ENCODE data around the gene KLHL25.
"Not testable (repeated sequence)": the region's sequence is repeated elsewhere in the genome, so short reads cannot be mapped to it uniquely, and the experiment has no call there.

Gene KLHL25

DNA sequence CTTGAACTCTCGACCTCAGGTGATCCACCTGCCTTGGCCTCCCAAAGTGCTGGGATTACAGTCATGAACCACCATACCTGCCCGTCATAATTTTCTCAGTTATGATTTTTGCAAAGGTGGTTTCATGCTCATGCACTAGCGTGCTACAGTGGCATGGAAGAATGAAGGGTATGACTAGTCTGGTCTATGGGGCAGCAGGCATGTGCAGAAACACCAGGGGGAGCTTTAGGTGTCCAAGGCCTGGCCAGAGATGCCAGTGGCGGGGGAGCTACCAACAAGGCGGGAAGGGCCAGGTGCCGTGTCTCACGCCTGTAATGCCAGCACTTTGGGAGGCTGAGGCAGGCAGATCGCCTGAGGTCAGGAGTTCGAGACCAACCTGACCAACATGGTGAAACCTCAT, 7.9 kb upstream of the KLHL25 start:
- not testable (repeated sequence) for DNase-seq

DNA sequence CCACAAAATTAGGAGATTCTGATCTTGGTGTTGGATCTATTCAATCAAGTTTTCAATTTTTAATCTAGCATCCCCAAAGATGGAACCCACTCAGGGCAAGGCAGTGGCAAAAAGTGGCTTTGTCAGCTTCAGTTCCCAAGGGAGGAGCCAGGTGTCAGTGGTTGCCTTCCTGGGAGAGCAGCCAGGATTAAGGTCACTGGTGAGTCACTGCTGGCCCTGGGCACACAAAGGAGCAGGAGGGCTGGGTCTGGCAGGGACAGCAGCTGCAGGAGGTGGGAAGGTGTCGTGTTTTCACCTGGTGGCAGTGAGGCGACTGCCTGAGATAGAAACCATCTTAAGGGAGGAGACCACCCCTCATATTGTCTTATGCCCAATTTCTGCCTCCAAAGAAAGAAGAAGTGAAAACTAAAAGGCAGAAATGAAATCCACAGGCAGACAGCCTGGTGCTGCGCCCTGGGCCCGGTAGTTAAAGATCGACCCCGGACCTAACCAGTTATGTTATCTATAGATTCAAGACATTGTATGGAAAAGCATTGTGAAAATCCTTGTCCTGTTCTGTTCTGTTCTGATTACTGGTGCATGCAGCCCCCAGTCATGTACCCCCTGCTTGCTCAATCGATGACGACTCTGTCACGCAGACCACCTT, 5.9 kb upstream of the KLHL25 start:
- no peak for DNase-seq

GRCh38 chr15:85796371-85796770, 1.6 kb upstream of the KLHL25 start:
- DNase-seq = not testable (repeated sequence)

DNA sequence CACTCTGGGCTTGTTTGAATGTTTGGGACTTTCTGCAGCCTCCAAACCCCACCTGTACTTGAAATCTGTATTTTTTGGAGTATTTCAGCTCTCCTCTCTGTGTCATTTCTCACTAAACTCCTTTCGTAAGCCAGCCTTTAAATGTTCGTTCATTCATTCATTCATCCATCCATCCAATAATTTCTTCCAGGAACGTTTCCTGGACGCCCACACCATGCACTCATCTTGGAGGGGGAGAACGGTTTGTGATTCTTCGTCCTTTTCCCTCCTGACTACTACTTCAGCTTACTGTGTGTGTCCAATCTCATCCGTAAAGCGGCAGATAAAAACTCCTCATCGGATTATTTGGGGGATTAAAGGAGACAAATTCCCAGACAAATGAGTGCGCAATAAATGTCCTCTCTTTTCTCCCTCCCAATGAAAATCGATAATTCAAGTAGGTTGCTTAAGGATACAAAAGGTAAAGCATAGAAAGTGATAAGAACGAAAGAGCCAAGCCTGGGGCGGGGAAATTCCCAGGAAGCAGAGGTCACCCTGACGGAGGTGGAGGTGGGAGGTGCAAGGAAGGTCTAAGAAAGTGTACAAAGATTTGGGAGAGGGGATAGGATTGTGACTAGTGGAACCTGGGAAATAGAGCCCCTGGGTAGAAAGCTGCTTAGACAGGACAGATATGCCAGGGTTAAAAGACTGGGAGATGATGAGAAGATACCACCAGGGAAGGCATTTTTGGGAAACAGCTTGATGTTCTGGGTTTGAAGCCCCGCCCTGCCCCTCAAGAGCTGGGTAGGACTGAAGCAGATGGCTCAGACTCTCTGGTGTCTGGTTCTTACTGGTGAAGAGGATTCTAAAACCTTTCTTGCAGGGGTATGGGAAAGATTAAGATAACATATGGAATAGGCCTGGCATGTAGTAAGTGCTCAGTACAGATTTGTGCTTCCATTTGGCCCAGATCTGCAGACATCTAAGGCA, 896 bp upstream of the KLHL25 start:
- no peak for DNase-seq

DNA sequence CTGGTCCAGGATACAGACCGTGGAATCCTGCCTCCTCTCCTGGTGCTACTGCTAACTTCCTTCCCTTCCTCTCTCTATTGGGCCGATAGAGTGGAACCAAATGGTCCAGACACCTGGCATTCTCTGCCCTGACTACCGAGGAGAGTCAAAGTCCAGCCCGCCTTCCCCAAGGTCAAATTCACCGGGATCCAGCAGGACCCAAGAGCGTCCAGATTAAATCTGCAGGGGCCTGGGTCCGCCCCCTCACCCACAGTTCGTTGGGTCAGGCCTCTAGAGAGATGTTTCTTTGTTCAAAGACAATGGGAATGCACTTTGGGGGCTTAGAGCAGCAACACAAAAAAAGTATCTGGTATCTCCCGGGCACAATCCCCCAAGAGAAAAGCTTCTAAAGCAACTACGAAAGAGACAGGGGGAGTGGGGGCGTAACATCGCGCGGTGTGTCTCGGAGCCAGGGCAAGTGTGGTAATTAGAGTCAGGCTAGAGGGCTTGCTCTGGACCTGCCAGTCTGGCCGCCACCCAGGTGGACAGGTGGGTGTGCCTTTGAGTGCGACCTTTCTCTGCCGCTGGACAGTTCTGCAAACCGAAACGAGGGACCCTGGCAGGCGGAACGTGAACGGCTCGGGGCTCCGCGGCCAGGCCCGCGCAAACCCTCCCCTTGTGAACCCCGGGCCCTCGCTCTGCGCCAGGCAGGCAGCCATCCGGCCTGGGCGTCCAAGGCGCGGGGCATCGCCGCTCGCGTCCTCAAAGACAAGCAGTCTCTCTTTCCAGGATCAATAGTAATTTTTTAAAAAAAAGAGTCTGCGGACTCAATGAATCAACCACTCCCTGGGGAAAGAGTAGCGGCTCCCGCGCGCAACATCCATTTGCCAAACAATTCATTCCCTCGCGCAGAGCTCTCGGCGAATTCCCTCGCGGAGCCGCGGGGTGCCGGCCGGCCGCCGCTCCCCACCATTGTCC, 806 bp downstream of the KLHL25 start:
- peak in 2 of 3 donors; percentile 22 to 51 for DNase-seq

GRCh38 chr15:85792912-85793590, 1.7 kb downstream of the KLHL25 start:
- DNase-seq = no peak

- no peak for DNase-seq
Measured at GRCh38 chr15:85792102-85792731, 2.5 kb downstream of the KLHL25 start.

- DNase-seq = no peak
Measured at GRCh38 chr15:85789496-85789875, 5.2 kb downstream of the KLHL25 start.

DNA sequence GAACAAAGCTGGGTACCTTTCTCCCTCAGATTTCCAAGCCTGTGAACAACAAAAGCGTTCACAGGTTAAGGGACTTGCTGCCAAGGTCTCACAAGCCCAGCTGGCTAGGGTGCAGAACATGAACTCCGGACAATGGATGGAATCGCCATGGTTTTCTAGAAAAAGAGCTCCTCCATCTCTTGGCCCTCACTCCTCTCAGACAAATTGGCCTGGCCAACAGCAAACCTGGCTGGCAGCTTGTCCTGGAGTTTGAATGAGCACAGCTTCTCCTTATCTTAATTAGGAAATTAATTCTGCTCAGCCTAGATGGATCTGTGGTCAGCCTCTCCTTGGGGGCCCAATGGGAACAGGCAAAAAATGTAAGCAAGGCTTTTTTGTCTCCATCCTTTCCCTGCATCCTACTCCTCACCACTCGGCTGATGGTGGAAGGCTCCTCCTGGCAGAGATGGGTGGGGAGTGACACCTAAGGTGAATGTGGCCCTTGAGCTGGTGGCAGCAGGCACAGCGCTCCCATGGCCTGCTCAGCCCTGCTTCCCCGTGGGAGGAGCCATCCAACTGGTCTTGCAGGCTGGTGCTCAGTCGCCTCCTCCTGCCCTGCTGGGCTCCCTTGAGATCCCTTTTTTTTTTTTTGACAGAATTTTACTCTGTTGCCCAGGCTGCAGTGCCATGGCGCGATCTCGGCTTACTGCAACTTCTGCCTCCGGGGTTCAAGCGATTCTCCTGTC, 5.8 kb downstream of the KLHL25 start:
- no peak for DNase-seq

- DNase-seq = no peak
Measured at GRCh38 chr15:85786781-85787114, 8.0 kb downstream of the KLHL25 start.

GRCh38 chr15:85785887-85786780, 8.6 kb downstream of the KLHL25 start:
- DNase-seq = no peak

GRCh38 chr15:85782064-85782463, 12.7 kb downstream of the KLHL25 start:
- DNase-seq = no peak

DNA sequence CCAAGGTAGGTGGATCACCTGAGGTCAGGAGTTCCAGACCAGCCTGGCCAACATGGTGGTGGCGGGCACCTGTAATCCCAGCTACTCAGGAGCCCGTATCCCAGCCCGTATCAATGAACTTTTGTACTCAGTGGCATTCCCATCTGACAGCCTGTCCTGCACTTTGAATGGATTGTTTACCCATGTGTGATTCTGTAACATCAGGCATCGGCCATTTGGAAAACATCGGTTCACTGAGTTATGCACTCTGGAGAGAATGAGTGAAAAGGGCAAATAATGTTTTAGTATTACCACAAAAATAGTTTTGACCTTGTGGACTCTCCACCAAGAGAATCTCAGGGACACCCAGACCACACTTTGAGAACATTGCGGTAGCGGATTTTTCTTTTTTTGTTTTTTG, 13.6 kb downstream of the KLHL25 start:
- no peak for DNase-seq

DNA sequence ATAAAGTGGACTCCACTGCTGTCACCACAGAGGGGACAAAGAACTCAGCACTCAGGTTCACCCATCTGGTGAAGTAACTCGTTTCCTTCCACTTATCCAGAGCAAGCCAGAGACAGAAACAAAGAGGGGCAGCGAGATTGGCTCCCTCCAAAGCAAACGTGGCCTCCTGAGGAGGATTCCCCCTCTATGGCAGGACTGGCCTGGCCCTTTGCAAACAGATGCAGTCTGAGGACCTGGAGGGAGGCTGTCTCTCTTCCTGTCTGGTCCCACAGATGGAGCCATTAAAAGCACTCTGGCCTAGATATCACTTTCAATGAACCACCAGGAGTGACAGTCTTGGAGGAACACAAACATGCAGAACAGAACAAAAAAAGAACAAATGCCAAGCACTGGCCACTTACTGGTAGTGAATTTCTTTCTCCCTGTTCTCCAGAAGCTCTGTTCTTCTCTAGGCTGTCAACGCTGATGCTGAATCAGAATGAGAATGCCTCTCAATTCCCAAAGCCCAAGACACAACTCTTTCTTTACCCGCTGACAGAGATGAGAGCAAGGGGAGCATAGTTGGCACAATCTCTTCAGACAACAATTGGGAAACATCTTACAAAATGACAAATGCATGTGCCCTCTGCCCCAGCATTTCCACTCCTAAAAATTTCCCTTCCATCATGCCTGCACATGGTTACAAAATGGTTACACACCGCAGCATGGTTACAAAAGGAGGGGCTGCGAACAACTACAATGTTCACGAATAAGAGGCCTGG, 14.3 kb downstream of the KLHL25 start:
- DNase-seq = no peak

GRCh38 chr15:85779249-85779648, 15.5 kb downstream of the KLHL25 start:
- no peak for DNase-seq

GRCh38 chr15:85778107-85778776, 16.5 kb downstream of the KLHL25 start:
- no peak for DNase-seq

DNA sequence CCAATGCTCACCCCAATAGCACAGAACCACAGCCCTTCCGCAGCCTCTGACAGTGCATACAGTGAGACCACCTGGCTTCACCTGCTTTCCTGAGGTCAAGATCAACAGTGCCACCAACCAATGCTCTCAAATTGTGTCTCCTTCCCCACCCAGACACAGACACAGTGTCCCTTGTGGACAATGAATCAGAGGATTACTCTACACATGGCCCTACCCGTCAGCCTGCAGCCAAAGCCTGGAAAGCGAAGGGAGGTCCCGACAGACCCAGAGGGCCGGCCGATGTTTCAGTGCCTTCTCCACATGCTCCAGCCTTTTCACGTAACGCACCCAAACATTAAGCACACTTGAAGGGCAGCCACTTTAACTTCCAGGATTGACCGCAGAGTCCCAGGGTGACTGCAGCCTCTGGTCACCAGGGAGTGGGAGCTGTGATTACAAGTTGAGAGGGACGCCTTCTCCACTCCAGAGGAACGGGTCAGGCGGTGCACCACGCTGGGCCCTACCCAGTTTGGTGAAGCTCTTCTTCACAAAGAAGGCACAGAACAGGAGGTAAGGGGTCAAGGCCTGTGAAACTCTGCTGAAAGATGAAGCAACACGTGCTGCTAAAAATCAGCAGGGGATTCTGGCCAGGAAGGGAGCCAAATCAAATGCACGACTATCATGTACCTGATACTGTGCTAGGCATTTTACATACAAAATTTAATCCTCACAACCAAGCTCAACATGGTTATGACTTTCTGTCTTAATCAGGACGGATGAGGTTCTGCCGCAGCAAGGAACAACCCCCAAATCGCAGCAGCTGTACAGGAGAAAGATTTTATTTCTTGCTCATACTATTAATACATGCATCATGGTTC, 17.2 kb downstream of the KLHL25 start:
- DNase-seq = no peak

GRCh38 chr15:85773970-85774369, 20.8 kb downstream of the KLHL25 start:
- no peak for DNase-seq

All from suppressor macrophage treated with lipopolysaccharide for 1 hour (primary cell).